GM18867 (cell line): Measurements from ENCODE around the gene EIF4G1.

Source experiments
- ATAC-seq: cut with Tn5 transposase; IDR thresholded peaks from one replicate; pipeline ENCODE4 v1.9.1; 2021; ENCODE audit warnings: mild to moderate bottlenecking, moderate library complexity; ENCODE audit not compliant: unreplicated experiment

The EIF4G1 gene

GRCh38 chr3:184349563-184350470, 35.4 kb downstream of the EIF4G1 start:
- ATAC-seq = no peak

- no peak for ATAC-seq
These were observed 36.2 kb downstream of the EIF4G1 start for GRCh38 chr3:184350618-184351017.

GRCh38 chr3:184351511-184352148, 37.2 kb downstream of the EIF4G1 start:
- ATAC-seq = no peak

- no peak for ATAC-seq
These were observed 37.9 kb downstream of the EIF4G1 start for GRCh38 chr3:184352149-184352785.

- ATAC-seq = no peak
These were observed 38.6 kb downstream of the EIF4G1 start for GRCh38 chr3:184352897-184353545.

- no peak for ATAC-seq
These were observed 39.1 kb downstream of the EIF4G1 start for GRCh38 chr3:184353546-184353941.

GRCh38 chr3:184354121-184354728, 39.8 kb downstream of the EIF4G1 start:
- no peak for ATAC-seq

- ATAC-seq = no peak
These were observed 40.3 kb downstream of the EIF4G1 start for GRCh38 chr3:184354754-184355153.

GRCh38 chr3:184355261-184356040, 41.0 kb downstream of the EIF4G1 start:
- no peak for ATAC-seq

- ATAC-seq = no peak
These were observed 43.1 kb downstream of the EIF4G1 start for GRCh38 chr3:184357248-184358123.

GRCh38 chr3:184358124-184358767, 43.8 kb downstream of the EIF4G1 start:
- no peak for ATAC-seq

GRCh38 chr3:184358921-184359350, 44.5 kb downstream of the EIF4G1 start:
- ATAC-seq = no peak

- no peak for ATAC-seq
These were observed 45.2 kb downstream of the EIF4G1 start for GRCh38 chr3:184359610-184360009.

GRCh38 chr3:184360070-184360928, 45.9 kb downstream of the EIF4G1 start:
- no peak for ATAC-seq

- peak; percentile 3 for ATAC-seq
These were observed 46.6 kb downstream of the EIF4G1 start for GRCh38 chr3:184360929-184361531.

- ATAC-seq = peak; percentile 43
These were observed 47.1 kb downstream of the EIF4G1 start, which contains the start of the genes CLCN2 and POLR2H for GRCh38 chr3:184361532-184361931. Gene CLCN2 (minus strand): TSS chr3:184361605. CDS start chr3:184361479, 126 bp downstream. Gene POLR2H (plus strand): TSS chr3:184361710. CDS start chr3:184363493, 1,783 bp downstream.
